Subcutaneous adipose tissue (tissue), 4 donors: ENCODE data around the gene ARRB2. TPM values are rescaled to one million over a fixed set of nuclear protein-coding genes. Genes with fewer than 3 reads are reported as not detected.

Experiments used
- total RNA-seq, 4 donors: library from RNA; depleted of rRNA; stranded (reverse); fragments of >200 nt; gene quantifications; one replicate each; pipeline ENCODE4 v1.1.0, GENCODE V29; 2016
- TF ChIP-seq, protein P1 (sequence below): fragments of 450-650 bp; IDR thresholded peaks from one replicate; pipeline ENCODE4 v1.5.1; 2016; ENCODE audit warnings: low read depth, mild to moderate bottlenecking, control low read depth, antibody characterized with exemption, moderate library complexity

ARRB2 gene
- total RNA-seq, 4 donors from 2014 or later: 36.2 to 138 (median 52.8) TPM

DNA sequence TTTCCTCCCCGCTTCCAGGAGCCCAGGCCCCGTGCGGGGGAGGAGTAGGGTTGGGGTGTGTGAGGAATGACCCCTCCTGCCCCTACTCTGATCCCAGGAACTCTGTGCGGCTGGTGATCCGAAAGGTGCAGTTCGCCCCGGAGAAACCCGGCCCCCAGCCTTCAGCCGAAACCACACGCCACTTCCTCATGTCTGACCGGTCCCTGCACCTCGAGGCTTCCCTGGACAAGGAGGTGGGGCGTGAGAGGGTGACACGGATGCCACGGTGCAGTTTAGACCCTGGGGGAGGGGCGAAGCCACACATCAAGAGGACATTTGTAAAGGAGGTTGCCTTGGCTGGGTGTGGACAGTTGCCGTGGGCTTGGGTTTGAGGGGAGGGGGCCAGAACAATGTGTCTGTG lies 7.4 kb downstream of the ARRB2 start:
- TF ChIP-seq, protein P1, sequence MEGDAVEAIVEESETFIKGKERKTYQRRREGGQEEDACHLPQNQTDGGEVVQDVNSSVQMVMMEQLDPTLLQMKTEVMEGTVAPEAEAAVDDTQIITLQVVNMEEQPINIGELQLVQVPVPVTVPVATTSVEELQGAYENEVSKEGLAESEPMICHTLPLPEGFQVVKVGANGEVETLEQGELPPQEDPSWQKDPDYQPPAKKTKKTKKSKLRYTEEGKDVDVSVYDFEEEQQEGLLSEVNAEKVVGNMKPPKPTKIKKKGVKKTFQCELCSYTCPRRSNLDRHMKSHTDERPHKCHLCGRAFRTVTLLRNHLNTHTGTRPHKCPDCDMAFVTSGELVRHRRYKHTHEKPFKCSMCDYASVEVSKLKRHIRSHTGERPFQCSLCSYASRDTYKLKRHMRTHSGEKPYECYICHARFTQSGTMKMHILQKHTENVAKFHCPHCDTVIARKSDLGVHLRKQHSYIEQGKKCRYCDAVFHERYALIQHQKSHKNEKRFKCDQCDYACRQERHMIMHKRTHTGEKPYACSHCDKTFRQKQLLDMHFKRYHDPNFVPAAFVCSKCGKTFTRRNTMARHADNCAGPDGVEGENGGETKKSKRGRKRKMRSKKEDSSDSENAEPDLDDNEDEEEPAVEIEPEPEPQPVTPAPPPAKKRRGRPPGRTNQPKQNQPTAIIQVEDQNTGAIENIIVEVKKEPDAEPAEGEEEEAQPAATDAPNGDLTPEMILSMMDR: no peak

DNA sequence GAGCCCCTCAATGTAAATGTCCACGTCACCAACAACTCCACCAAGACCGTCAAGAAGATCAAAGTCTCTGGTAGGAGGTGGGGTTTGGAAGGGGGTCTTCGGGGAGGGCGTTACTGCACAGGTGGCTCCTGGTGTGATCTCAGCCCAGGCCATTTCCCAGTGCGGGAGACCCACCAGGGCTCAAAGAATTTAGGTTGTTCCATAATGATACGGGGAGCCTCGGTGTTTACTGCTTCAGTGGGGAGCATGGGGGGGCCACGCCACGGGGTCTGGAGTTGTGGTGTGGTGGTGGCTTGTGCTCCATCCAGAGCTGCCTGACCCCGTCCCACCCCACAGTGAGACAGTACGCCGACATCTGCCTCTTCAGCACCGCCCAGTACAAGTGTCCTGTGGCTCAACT lies 7.8 kb downstream of the ARRB2 start:
- TF ChIP-seq, protein P1: no peak

DNA sequence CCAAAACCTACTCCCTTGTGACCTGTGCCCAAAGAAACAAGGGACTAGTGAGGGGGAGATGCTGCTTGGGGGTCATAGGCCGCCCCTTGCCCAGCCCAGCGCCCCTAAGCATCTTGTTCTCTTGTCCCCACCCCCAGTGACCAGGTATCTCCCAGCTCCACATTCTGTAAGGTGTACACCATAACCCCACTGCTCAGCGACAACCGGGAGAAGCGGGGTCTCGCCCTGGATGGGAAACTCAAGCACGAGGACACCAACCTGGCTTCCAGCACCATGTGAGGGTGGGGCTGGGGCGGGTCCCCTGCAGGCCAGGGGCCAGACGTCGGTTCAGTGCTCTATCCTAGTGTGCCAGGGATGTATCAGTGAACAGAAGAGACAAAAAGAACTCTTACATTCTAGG lies 8.7 kb downstream of the ARRB2 start:
- TF ChIP-seq, protein P1: no peak

DNA sequence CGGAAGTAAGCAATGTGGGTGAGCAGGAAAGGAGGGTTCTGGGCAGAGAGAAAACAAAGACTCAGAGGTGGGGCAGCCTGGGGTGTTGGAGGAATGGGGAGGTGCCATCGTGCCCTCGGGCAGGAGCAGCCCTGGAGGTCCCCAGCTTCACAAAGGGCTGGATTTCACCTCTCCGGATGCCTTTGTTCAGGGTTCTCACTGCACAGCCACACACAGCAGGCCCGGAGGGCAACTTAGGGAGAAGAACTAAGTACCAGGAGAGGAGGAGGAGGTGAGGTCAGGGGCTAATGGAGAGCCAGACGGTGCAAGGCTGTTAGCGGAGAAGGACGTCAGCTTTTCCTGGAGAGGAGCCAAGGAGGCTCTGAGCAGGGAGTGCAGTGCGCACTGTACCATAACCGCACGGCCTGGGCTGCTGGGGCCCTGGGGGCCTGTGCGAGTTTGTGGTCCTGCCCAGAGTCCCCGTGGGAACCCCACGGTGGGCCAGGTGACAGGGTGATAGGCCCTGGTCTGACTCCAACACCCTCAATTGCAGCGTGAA lies 9.3 kb downstream of the ARRB2 start:
- TF ChIP-seq, protein P1: no peak

DNA sequence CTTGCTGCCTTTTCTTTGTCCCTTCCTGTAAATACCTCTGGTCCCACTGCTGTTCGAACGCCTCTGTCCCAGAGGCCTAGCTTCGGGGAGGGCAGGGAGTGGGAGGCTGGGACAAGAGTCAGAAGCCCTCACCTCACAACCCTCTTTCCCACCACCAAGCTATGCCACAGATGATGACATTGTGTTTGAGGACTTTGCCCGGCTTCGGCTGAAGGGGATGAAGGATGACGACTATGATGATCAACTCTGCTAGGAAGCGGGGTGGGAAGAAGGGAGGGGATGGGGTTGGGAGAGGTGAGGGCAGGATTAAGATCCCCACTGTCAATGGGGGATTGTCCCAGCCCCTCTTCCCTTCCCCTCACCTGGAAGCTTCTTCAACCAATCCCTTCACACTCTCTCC lies 10.4 kb downstream of the ARRB2 start:
- TF ChIP-seq, protein P1: no peak

DNA sequence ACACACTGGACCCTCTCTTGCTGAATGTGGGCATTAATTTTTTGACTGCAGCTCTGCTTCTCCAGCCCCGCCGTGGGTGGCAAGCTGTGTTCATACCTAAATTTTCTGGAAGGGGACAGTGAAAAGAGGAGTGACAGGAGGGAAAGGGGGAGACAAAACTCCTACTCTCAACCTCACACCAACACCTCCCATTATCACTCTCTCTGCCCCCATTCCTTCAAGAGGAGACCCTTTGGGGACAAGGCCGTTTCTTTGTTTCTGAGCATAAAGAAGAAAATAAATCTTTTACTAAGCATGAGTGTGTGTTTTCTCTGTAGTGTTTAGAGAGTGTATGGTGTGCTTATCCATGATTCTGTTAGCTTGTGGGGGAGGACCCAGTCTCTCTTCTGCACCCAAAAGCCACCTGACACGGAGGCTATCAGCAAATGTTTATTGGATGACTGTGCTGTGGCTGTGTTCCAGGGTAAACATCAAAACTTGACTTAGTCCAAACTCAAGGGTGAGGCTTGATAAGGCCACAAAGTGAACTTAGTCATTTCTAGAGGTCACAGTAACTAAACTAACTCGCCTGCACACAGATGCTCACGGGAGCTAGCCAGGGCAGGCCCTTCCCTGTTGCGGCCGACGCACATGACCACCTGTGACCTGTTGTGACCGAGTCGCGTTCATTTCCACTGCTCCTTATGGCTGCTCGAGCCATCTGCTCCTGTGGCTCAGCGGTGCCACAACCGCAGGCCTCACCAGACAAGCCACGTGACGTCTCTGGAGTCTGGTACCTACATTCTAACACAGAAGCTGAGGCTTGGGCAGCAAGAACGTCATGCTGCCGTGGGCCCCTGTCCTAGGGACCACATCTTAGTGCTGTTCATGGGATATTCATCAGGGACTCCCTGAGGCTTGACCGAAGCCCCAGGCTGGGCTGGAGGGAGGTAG lies 11.0 kb downstream of the ARRB2 start:
- TF ChIP-seq, protein P1: no peak

DNA sequence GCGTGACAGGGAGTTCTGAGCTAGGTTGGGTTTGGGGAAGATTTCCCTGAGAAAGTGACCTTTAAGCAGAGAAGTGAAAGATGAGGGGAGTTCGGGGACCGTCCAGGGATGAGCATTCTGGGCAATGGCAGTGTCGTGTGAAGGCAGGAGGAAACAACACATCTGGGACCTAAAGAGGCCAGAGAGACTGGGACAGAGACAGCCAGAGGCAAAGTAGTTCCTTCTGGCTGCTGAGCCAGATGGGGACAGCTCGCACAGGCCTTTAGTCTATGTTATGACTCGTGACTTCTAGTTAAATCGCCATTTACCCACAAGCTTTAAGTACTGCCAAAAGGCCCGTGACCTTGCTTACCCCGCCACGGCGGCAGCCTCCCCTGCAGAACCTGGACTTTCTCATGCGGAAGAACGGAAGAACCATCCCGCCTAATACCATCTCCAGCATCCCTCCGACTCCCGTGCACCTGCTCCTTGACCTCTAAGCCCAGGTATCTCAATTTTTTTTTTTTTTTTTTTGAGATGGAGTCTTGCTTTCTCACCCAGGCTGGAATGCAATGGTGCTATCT lies 12.3 kb downstream of the ARRB2 start:
- TF ChIP-seq, protein P1: no peak
